ENCODE data around the gene PPBP.

Gene PPBP

GRCh38 chr4:73970945-73971344 is 17.0 kb downstream of the PPBP start:
- Histone ChIP-seq H4K20me1 (ENCODE audit: insufficient read depth, low read length, poor library complexity, severe bottlenecking) (no peaks in the 10 kb centered on the region), H3K36me3 (ENCODE audit: insufficient read depth, low read length) (no peaks in the 10 kb centered on the region), H3K4me2 (ENCODE audit: low read depth, low read length, poor library complexity, severe bottlenecking) (no peak overlapping the region), H3K27me3 (ENCODE audit: insufficient read depth, low read length, poor library complexity, severe bottlenecking) (no peaks in the 10 kb centered on the region), H3F3A (ENCODE audit: low read depth) (no peaks in the 10 kb centered on the region), H3K4me1 (ENCODE audit: insufficient read depth, low read length, poor library complexity, severe bottlenecking) (no peaks in the 10 kb centered on the region), H3K9me2 (replicated peaks; ENCODE audit: low read depth, low read length) (no peaks in the 10 kb centered on the region), H3K9ac (ENCODE audit: low read depth, low read length, poor library complexity, severe bottlenecking) (no peak overlapping the region), H3K4me3 (ENCODE audit: low read length, poor library complexity, severe bottlenecking) (no peak overlapping the region), H3K9me3 (ENCODE audit: insufficient read depth, low read depth, low read length) (peaks cover 22% of the 10 kb centered on the region; the same call in 1 of the 2 replicates), H2AFZ (ENCODE audit: low read length) (no peak overlapping the region), H3K79me2 (ENCODE audit: insufficient read depth, low read length) (no peaks in the 10 kb centered on the region)
- TF ChIP-seq EZH2phosphoT487 (IDR thresholded peaks at IDR 0.05; ENCODE audit: borderline replicate concordance), result no peak
- TF ChIP-seq CTCF (conservative IDR thresholded peaks at IDR 0.05; ENCODE audit: low read length), result no peak

GRCh38 chr4:73970011-73970410 is 18.0 kb downstream of the PPBP start:
- H3K4me1 ChIP-seq (ENCODE audit: insufficient read depth, low read length, poor library complexity, severe bottlenecking), result no peaks in the 10 kb centered on the region
- H3K36me3 ChIP-seq (ENCODE audit: insufficient read depth, low read length), result no peaks in the 10 kb centered on the region
- no peaks in the 10 kb centered on the region for H3K79me2 ChIP-seq (ENCODE audit: insufficient read depth, low read length)
- peaks cover 22% of the 10 kb centered on the region; the same call in 1 of the 2 replicates for H3K9me3 ChIP-seq (ENCODE audit: insufficient read depth, low read depth, low read length)
- no peak overlapping the region for H2AFZ ChIP-seq (ENCODE audit: low read length)
- H4K20me1 ChIP-seq (ENCODE audit: insufficient read depth, low read length, poor library complexity, severe bottlenecking), result no peaks in the 10 kb centered on the region
- no peak for TF ChIP-seq CTCF (conservative IDR thresholded peaks at IDR 0.05; ENCODE audit: low read length)
- no peak for TF ChIP-seq EZH2phosphoT487 (IDR thresholded peaks at IDR 0.05; ENCODE audit: borderline replicate concordance)
- H3K9me2 ChIP-seq (replicated peaks; ENCODE audit: low read depth, low read length), result no peaks in the 10 kb centered on the region
- H3K4me2 ChIP-seq (ENCODE audit: low read depth, low read length, poor library complexity, severe bottlenecking), result no peak overlapping the region
- H3F3A ChIP-seq (ENCODE audit: low read depth), result no peaks in the 10 kb centered on the region
- no peak overlapping the region for H3K4me3 ChIP-seq (ENCODE audit: low read length, poor library complexity, severe bottlenecking)
- H3K9ac ChIP-seq (ENCODE audit: low read depth, low read length, poor library complexity, severe bottlenecking), result no peak overlapping the region
- H3K27me3 ChIP-seq (ENCODE audit: insufficient read depth, low read length, poor library complexity, severe bottlenecking), result no peaks in the 10 kb centered on the region

- no peaks in the 10 kb centered on the region for H4K20me1 ChIP-seq (ENCODE audit: insufficient read depth, low read length, poor library complexity, severe bottlenecking)
- H3K79me2 ChIP-seq (ENCODE audit: insufficient read depth, low read length), result no peaks in the 10 kb centered on the region
- no peaks in the 10 kb centered on the region for H3K36me3 ChIP-seq (ENCODE audit: insufficient read depth, low read length)
- no peaks in the 10 kb centered on the region for H3K9me2 ChIP-seq (replicated peaks; ENCODE audit: low read depth, low read length)
- no peak overlapping the region for H3K9ac ChIP-seq (ENCODE audit: low read depth, low read length, poor library complexity, severe bottlenecking)
- TF ChIP-seq EZH2phosphoT487 (IDR thresholded peaks at IDR 0.05; ENCODE audit: borderline replicate concordance) (no peak), CTCF (conservative IDR thresholded peaks at IDR 0.05; ENCODE audit: low read length) (no peak)
- peaks cover 15% of the 10 kb centered on the region; the same call in 1 of the 2 replicates for H3K9me3 ChIP-seq (ENCODE audit: insufficient read depth, low read depth, low read length)
- H3F3A ChIP-seq (ENCODE audit: low read depth), result no peaks in the 10 kb centered on the region
- H3K27me3 ChIP-seq (ENCODE audit: insufficient read depth, low read length, poor library complexity, severe bottlenecking), result no peaks in the 10 kb centered on the region
- no peak overlapping the region for H3K4me3 ChIP-seq (ENCODE audit: low read length, poor library complexity, severe bottlenecking)
- H3K4me2 ChIP-seq (ENCODE audit: low read depth, low read length, poor library complexity, severe bottlenecking), result no peak overlapping the region
- H2AFZ ChIP-seq (ENCODE audit: low read length), result no peak overlapping the region
- no peaks in the 10 kb centered on the region for H3K4me1 ChIP-seq (ENCODE audit: insufficient read depth, low read length, poor library complexity, severe bottlenecking)
Observed at GRCh38 chr4:73967866-73968265, 20.1 kb downstream of the PPBP start.

All from Loucy (cell line).